A673 (cell line): Measurements from ENCODE around the gene LPA.

ENCODE experiments used
- EZH2 ChIP-seq: fragments of 200-600 bp; sonication (generic); IDR thresholded peaks from 2 replicates; pipeline ENCODE4 v1.6.1; 2017; ENCODE audit warnings: borderline replicate concordance, low read depth, mild to moderate bottlenecking, mixed read lengths, antibody characterized with exemption, low read length; ENCODE audit not compliant: poor library complexity, severe bottlenecking
- TF ChIP-seq, protein P1 (sequence below): fragments of 300-800, 200-600 bp; sonication (generic); conservative IDR thresholded peaks from 2 replicates; pipeline ENCODE4 v1.5.1; 2017; ENCODE audit warnings: low read depth, mild to moderate bottlenecking, antibody characterized with exemption, low read length, moderate library complexity, mixed read lengths

DNA sequence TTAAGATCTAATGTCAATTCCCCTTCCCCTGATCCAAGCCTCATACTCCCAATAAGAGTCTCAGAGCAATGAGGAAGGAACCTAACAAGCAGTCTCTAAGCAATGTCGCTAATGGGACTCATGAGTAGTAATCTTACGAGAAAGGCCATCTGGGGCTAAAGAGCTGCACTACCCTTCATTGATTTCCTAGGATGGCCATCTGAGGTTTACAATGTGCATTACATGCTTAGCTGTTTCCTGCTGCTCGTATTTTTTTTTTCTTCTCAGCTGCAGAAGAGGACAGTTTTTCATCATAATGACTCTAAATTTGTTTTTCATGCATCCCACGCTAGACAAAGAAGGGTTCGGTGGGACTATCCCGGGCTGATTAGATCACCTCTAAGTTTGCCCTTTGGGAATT lies 119.3 kb downstream of the LPA start:
- no peak for TF ChIP-seq EZH2
- TF ChIP-seq, protein P1, sequence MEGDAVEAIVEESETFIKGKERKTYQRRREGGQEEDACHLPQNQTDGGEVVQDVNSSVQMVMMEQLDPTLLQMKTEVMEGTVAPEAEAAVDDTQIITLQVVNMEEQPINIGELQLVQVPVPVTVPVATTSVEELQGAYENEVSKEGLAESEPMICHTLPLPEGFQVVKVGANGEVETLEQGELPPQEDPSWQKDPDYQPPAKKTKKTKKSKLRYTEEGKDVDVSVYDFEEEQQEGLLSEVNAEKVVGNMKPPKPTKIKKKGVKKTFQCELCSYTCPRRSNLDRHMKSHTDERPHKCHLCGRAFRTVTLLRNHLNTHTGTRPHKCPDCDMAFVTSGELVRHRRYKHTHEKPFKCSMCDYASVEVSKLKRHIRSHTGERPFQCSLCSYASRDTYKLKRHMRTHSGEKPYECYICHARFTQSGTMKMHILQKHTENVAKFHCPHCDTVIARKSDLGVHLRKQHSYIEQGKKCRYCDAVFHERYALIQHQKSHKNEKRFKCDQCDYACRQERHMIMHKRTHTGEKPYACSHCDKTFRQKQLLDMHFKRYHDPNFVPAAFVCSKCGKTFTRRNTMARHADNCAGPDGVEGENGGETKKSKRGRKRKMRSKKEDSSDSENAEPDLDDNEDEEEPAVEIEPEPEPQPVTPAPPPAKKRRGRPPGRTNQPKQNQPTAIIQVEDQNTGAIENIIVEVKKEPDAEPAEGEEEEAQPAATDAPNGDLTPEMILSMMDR = no peak
